ENCODE data around the gene KCNQ5.

The KCNQ5 gene

DNA sequence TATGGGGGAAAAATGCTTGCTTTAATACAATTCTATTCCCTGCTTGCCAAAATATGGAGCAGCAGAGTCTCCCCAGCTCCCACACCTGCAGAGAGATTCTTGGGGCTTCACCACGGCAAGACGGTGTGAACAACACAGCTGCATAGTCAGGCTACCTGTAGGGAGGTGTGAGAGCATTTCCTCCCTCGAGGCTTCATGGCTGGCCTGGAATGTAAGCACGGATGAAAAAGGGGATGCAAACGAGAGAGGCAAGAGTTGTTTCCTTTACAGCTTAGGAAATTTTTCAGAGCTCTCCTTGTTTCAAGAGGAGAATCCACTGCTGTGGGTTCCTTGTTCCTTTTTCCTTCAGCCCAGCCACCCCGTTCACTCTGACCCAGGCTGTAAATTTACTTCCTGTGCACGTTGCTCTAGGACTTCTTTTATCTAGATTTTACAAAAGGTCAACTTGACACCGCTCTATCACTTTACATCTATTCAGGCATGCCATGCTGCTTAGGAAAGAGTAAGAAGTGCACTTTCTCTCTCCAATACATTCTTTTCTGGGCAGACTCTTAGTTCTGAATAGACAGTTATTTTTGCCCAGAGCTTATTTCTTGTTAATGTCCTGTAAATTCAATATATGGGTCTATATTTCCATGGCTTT is 406.4 kb downstream of the KCNQ5 start:
- DNase-seq: no peak

DNA sequence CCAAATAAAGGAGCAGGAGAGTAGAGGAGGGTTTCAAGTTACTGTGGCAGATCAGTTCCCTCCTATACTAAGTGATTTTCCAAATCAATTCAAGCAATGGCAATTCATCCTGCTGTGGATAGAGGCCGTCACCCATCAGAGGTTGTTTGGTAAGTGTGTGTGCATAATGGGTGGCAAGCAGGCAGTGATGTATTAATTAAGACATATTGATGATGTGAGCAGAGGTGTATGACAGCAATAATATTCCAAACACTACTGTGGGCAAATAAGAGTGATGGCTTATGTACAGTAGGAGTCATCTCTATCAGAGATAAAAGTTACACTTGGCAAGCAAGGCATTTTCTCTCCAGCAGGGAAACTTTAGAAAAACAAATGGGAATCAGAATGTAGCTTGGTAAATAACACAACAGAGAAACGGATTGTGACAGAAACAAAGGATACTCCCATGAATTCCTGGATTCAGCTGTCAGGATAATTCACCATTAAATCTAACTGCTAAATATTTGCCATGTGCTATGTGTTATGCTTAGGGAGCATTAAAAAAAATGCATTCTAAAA is 407.1 kb downstream of the KCNQ5 start:
- no peak for DNase-seq

DNA sequence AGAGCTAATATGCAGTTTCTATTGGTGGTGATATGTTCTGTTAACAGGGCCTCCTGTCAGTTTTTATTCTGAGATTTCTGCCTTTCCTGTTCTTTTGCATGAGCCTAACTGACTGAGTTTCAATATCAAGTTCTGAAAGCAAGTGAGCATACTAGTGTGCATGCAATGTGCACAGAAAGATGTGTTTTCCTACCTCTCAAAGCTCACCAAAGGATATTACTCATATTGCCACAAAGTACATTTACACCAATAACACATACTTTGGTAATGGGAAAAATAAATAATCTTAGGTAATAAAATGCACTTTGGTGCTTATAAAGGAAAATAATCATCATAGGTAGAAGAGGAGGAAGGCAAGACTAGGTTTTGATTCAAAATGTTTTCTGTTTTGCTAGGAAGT is 408.4 kb downstream of the KCNQ5 start:
- DNase-seq: no peak

DNA sequence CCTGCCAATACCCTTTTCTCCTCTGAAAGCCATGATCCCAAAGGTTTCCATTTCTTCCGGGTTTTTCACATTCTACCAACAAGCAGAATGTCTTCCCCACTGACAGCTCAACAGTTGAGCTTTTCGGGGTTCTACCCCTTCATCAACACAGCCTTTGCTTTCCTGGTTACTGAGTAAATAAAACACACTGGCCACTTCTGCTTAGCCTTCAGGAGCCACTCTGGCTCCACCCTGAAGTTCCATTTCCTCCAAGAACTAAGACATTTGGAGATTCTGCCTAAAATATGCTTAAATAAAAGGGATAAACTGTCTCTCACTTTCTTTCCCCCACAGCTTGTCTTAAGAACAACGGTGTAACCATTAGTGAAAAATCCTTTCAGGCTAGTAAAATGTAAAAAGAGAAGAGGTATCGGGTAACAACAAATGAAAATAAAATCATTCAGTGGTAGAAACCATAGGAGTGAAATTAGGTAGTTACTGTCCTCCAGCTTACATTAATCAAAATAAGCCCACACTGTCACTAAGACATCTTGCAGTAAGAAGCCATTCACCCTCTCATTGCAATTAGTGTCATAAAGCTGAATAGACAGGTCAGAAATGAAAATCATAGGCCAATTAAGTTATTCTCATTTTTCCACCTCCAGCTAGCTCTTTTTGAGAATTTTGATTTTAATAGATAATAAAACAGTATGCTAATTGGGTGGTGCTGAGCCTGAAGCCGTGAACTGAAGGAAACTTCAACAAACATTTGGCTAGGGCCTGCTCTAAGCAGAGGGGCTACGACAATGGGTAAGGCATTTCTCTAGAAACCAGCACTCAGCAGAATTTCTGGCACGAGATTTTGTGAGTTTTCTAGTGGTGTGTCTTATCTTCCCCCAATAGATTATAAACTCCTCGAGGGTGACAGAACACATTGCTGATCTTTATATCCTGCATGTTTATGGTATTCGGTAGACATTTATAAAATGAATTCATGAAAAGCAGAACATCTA is 409.2 kb downstream of the KCNQ5 start:
- no peak for DNase-seq

DNA sequence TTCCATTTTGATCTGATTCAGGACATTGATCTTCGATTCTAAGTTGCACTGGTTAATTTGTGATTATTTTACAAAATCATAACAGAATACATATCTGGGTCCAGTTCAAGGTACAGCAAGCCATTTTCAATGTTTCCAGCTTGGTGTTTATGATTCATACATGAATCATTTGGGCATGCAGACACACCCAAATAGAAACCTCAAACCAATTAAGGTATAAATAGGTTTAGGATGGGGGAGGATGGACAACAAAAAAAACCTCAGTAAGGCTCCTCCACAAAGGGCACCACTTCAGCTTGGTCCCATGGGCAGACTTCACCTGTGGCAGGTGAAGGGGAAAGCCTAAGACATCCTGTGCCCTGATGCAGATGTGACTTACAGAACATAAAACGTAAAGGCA is 410.7 kb downstream of the KCNQ5 start:
- DNase-seq: no peak

DNA sequence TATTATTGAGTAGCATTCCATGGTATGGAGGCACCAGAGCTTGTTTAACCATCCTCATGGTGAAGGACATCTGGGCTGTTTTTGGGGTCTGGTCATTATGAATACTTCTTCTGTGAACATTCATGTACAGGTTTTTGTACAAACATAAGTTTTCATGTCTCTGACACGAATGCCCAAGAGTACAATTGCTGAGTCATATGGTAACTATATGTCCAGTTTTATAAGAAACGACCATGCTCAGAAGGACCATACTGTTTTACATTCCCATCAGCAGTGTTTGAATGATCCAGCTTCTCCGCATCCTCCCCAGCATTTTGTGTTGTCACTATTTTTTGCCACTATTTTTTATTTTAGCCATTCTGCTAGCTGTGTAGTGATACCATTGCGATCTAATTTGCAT is 414.8 kb downstream of the KCNQ5 start:
- DNase-seq: no peak

DNA sequence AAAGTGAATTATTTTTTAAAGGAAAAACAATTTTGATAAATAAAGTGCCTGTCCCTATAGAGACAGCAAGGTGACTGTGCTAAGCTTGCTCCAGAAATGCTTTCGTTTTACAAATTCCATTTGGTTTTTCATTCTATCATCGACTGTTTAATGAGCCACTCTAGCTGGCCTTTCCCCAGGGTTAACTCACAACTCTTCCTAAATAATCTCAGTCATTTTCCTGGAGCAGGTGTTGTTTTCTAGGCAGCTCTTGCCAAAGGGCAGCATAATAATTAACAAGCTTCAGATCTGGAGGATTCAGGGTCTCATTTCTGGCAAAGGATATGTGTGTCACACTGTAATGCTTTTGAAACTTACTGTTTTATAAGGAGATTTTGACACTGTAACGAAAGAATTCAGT is 419.2 kb downstream of the KCNQ5 start:
- DNase-seq: no peak

DNA sequence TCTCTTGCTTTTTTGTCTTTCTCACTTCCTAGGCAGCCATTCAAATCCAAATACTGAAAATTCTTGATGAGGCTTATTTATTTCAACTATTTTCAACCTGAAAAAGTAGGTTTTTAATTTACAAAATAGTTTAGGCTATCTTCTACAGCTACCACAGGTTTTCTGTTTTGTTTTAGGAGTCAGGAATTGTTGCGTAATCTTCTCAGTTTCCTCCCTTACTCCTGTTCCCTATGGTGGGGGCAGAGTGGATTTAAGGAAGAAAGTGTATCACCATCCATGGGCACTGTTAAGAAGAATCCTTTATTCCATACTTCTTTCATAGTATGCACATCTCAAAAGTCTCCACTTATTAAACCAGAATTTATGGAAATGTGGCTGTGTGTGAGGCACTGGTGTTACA is 421.0 kb downstream of the KCNQ5 start:
- no peak for DNase-seq

DNA sequence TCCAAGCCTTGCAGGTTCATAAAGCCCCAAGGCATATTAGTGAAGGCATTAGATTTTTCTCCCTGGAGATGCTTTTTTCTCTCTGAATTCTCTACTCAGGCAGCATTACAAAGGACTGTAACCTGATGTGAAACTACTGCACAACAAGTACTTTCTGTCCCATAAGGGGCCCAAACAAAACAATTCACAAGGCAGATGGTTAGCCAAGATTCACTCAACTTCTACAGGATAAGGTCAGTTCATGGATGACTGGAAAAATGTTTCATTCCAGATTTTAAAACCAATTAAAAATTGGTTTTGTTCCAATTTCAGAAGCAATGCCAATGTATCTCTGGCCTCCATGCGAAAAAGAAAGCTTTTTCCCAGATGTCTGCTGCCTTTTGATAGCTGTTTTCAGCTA is 421.6 kb downstream of the KCNQ5 start:
- no peak for DNase-seq

DNA sequence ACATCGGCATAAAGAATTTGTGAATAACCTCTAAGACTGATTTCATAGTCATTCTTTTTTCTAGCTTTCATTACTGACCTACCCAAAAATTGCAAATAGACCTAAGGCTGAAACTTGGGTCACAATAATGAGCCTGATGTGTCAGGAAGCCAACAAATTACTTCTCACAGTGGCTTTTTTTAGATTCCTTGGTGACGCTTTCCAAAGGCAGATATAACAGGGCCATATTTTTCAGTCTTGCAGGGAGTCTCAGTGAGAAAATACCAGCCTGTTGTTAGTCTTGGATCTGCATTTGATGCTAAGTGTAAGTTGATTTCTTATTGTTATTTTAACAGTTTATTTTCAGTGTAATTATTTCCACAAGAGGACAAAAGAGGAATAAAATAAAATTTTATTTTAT is 423.7 kb downstream of the KCNQ5 start:
- no peak for DNase-seq

DNA sequence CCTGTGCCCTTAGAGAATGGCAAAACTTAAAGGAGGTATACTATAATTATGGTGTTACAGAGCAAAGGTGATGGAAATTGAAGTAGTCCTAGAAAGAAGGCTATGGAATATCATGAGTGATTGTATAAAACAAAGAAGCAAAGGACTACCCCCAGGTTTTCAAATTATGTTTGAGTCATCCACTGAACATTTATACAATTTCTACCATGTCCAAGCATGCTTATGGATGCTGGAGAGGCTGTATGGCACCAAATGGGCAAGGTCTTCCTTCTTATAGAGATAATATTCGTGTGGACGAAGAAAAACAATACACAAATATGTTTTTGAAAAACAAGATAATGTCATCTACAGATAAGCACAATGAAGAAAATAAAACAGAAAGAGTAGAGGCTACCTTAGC is 425.9 kb downstream of the KCNQ5 start:
- DNase-seq: no peak

DNA sequence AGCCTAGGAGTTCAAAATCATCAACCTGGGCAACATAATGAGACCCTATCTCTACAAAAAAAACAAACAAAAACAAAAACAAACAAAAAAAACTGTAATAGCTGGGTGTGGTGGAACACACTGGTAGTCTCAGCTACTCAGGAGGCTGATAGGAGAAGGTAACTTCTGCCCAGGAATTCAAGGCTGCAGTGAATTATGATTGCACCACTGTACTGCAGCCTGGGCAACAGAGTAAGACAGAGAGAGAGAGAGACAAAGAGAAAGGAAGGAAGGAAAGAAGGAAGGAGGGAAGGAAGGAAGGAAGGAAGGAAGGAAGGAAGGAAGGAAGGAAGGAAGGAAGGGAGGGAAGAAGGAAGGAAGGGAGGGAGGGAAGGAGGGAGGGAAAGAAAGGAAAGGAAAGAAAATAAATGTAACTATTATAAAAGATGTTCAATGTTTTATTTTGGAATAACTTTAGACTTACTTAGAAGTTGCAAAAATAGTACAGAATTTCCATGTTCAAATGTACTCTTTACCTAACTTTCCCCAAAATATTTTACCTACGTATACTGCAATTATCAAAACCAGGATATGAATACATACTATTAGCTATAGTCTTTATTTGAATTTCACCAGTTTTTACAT is 428.2 kb downstream of the KCNQ5 start:
- DNase-seq: no peak

DNA sequence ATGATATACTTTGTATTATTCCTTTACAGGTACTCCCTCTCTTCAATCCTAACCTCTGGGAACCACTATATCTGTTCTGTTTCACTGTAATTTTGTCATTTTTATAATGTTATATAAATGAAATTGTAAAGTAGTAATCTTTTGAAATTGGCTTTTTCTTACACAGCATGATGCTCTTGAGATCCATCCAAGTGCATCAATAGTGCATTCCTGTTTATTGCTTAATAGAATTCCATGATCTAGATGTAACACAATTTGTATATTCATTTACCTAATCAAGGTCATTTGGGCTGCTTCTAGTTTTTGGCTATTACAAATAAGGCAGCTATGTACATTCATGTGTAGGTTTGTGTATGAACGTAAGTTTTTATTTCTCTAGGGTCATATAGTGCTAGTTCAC is 428.8 kb downstream of the KCNQ5 start:
- DNase-seq: no peak

DNA sequence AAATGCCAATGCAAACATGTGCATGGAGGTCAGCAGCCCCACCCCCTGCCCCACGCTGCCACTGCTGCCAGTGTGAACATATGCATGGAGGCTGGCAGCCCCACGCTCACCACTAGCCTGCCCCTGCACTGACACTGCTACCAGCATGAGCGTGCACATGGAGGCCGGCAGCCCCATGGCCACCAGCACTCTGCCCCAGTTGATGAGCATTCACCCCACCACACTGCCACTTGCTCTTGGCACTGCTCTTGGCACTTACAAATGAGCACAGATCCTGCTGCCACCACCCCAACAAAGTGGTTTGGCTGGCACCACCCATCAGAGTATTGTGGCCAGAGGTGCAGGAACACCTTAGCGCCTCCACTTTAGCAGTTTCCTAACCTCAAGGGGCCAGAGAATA is 429.3 kb downstream of the KCNQ5 start:
- DNase-seq: no peak

DNA sequence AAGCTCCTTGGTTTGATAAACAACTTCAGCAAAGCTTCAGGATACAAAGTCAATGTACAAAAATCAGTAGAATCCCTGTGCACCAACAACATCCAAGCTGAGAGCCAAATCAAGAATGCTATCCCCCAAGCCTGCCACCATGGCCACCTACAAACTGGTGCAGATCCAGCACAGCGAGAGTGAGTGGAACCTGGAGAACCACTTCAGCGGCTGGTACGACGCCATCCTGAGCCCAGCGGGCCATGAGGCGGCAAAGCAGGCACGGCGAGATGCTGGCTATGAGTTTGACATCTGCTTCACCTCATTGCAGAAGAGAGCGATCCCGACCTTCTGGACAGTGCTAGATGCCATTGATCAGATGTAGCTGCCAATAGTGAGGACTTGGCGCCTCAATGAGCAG is 433.1 kb downstream of the KCNQ5 start:
- DNase-seq: no peak

DNA sequence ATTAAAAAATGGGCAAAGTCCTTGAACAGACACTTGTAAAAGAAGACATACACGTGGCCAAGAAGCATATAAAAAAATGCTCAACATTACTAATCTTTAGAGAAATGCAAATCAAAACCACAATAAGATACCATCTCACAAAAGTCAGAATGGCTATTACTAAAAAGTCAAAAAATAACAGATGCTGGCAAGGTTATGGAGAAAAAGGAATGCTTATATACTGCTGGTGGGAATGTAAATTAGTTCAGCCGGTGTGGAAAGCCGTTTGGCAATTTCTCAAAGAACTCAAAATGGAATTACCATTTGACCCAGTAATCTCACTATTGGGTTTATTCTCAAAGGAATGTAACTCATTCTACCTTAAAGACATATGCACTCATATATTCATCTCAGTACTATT is 436.9 kb downstream of the KCNQ5 start:
- DNase-seq: no peak

DNA sequence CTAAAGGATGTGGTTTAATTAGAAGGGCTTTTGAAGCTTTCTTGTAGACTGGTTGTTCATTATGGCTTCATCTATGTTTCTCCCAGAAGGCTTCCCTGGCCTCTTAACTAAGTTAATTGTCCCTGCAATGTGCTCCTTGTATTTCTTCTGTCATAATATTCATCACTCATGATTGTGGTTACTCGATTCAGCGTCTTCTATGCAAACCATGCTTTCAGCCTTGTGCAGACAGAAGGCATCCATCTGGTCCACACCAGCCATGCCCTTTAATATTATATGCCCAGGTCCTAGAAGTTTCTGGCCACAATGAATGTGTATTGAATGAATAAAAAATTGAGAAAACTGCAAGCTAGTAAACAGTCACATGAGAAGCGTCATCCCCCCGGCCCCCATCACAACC is 440.3 kb downstream of the KCNQ5 start:
- DNase-seq: no peak

DNA sequence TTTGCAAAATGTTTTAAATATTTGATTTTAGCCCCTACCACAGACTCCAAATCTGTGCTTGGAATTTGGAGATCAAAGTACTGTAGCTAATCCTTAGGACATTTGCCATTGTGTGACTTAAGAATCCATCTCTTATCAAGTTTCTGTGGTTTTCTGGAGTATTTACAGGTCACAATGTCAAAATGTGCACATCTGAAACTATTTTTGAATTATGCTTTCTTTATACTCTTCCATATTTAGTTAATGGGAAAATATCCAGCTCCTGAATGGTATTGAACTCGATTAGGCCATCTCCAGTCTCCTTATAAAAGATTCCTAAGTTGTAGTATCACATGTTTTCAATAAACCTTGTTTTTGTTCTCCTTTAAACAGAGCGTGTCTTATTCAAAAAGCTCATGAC is 441.0 kb downstream of the KCNQ5 start:
- no peak for DNase-seq

DNA sequence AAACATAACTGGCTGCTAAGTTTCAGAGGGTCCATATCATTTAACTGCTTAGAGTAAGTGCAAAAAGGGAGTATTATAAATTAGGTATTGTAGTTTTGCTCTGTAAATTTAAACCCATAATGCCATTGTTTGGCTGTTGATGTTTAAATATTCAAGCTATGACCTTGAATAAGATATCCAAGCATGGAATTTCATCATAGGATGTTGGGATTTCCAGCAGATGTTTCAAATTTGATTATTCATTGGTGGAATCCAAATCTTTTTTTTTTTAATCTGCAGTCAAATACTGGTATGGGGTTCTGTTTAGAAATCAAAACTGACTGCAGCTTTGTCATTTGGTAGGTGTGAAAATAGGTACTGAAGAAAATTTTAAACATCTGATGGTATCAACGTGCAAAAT is 442.4 kb downstream of the KCNQ5 start:
- no peak for DNase-seq

DNA sequence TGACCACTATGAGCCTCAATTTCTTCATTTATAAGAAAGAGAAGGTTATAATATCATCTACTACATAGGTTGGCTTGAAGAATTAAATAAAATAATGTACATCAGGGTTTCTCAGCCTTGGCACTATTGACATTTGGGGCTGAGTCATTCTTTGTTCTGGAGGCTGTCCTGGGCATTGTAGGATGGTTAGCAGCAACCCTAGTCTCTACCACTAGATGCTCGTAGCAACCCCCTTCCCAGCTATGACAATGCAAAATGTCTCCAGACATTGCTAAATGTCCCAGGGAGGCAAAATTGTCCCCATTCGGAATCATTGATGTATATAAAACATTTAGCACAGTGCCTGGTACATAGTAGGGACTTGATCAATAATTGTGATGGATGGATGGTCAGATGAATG is 451.4 kb downstream of the KCNQ5 start:
- DNase-seq: no peak

DNA sequence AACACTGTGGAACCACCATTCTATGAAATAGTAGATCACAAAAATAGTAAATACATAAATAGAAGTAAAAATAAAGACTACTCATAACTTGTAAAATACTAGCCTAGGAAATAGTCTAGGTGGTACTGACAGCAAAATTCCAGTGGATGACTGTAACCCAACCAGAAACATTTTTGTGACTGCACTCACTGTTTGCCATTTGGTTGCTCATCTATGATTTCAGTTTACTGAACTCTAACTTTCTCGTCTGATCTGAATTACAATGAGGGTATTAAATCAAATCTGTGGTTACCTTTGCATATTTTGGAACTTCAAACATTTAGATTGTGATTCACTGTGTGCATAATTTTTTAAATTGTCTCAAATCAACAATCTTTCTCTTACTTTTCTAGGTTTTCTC is 452.3 kb downstream of the KCNQ5 start:
- DNase-seq: no peak

DNA sequence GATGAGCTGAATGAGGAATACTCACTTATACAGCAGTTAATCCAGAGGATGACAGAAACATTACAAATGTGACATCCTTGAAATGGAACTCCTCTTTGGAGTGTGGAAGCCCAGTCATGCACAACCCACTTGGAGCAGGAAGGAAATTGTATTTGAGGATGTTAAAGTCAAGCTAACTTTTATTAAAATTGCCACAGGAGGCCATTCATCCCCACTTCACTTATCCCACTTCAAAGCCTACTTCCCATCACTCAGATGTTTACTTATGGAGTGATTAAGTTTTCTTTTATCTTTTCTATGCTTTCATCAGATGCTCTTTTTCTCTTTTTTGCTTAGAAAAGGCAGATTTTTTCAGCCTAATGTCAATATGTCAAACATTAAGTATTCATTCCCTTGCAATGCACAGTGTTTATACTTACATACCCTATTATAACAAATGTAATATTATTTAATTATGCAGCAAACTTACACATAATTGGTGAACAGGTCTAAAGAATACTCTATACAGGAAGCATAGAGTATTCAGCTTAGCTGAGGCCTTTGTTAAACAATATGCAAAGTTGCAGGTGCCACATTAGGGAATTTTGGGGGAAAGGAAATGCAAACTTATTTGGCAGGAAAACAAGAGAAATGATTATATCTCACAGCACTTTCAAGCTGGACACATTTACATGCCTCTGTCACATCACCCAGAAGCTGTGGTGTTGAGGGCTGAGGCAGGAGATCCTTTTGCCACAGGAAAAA is 454.5 kb downstream of the KCNQ5 start:
- DNase-seq: no peak

DNA sequence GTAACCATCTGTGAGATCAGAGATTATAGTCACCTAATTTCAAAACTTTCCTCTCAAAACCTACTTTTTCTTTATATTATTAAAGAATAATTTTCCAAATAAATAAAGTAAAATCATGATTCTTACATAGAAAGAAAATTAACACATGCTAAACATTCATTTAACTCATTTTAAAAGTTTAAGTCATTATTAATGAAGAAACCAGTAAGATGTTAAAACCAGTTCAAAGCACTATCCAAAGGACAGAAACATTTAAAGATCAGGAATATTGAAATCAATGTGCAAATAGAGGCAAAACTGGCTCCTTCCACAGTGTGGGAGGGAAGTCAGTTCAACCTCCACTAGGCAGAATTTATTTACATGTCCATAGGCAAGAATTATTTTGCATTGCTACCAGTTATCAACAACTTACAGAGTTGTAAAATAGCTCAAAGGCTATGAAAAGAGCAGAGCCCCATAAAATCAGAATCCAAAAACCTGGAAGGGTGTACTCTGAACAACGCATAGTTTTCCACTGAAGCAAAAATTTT is 456.5 kb downstream of the KCNQ5 start:
- no peak for DNase-seq

All from activated T-cell treated with anti-CD3 and anti-CD28 coated beads, Interleukin-2, amount 50 U/mL, for 48 hours (primary cell).